Choroid plexus epithelial cell (primary cell): ENCODE data around the gene AGTRAP.

Source experiments
- DNase-seq: peaks from one replicate; pipeline ENCODE4 v3.0.0-alpha.2; 2010; ENCODE audit warnings: low read depth
- H3K4me3 ChIP-seq: 2 replicates; pipeline ENCODE4 v1.5.1; 2011; ENCODE audit warnings: low read depth, mild to moderate bottlenecking, control low read depth, low read length, moderate library complexity
- TF ChIP-seq, protein P1 (sequence below): conservative IDR thresholded peaks from 2 replicates; pipeline ENCODE4 v1.5.1; 2011; ENCODE audit warnings: low read depth, mild to moderate bottlenecking, control low read depth, inconsistent platforms, low read length, moderate library complexity

Gene AGTRAP

DNA sequence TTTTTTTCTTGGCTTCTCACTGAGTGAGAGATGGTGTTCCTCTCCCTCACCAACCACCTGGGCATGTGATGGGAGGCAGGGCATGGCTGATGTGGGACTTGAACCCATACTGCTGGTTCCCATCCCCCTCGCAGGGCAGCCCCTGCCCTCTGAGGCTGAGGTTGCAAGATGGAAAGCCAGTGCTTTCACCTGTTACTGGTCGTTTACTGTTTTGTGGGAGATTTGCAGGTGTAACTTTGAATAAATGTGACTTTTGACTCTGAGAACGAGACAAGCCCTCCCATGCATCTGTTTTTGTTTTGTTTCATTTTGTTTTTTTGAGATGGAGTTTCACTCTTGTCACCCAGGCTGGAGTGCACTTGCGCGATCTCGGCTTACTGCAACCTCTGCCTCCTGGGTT lies 47.6 kb downstream of the AGTRAP start:
- TF ChIP-seq, protein P1, sequence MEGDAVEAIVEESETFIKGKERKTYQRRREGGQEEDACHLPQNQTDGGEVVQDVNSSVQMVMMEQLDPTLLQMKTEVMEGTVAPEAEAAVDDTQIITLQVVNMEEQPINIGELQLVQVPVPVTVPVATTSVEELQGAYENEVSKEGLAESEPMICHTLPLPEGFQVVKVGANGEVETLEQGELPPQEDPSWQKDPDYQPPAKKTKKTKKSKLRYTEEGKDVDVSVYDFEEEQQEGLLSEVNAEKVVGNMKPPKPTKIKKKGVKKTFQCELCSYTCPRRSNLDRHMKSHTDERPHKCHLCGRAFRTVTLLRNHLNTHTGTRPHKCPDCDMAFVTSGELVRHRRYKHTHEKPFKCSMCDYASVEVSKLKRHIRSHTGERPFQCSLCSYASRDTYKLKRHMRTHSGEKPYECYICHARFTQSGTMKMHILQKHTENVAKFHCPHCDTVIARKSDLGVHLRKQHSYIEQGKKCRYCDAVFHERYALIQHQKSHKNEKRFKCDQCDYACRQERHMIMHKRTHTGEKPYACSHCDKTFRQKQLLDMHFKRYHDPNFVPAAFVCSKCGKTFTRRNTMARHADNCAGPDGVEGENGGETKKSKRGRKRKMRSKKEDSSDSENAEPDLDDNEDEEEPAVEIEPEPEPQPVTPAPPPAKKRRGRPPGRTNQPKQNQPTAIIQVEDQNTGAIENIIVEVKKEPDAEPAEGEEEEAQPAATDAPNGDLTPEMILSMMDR, result no peak
- no peak for DNase-seq
- H3K4me3 ChIP-seq, result no peak overlapping the region

DNA sequence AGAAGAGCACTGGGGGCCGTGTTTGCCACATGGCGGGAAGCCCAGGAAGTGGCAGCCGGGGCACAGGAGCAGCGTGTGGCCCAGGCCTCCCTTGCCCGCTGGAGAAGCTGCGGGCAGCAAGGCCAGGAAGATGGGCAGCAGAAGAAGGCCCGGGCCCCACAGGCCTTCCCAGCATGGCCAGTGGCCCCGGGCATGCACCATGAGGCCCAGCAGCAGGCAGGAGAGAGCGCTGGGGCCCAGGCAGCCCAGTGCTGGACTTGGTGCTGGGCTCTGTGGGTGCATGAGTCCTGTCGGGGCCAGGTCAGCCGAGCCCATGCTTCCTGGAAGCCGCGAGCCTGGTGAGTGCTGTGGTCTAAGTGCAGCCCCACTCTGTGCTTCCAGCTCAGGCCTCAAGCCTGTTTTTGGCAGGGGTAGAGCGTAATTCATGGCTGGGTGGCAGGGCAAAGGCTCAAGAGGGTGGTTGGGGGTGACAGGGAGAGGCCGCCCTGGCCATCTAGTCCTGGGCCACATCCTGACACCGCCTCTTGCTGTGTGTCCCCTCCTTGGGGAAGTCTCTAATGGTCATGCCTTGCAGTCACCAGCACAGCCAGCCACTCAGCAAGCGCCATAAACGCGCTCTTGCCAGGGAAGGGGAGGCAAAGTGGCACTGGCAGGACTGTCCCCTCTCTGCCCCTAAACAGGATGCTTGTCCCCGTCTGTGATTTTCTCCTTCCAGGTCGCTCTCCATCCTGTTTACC lies 48.5 kb downstream of the AGTRAP start:
- H3K4me3 ChIP-seq, result no peak overlapping the region
- TF ChIP-seq, protein P1, result no peak
- no peak for DNase-seq

GRCh38 chr1:11784993-11785769 lies 49.2 kb downstream of the AGTRAP start:
- H3K4me3 ChIP-seq, result peak overlapping the region; percentile 44
- DNase-seq, result peak; percentile 63
- TF ChIP-seq, protein P1, result peak; percentile 80

DNA sequence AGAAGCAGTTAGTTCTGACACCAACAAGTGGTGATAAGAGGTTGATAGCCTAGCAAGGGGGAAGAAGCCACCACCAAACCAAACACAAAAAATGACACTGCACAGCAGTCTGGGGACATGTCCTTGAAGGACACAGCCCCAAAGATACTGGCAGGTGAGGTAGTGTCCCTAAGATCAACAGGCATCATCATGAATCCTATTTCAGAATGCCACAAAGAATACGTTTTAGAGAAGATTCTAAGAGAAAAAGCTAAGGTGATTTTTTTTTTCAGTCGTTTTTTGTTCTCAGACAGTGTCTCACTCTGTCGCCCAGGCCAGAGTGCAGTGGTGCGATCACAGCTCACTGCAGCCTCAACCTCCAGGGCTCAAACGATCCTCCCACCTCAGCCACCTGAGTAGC lies 50.2 kb downstream of the AGTRAP start:
- TF ChIP-seq, protein P1, result no peak
- H3K4me3 ChIP-seq, result no peak overlapping the region
- DNase-seq, result no peak

GRCh38 chr1:11787251-11787803 lies 51.4 kb downstream of the AGTRAP start:
- DNase-seq, result peak; percentile 67
- TF ChIP-seq, protein P1, result no peak
- H3K4me3 ChIP-seq, result no peak overlapping the region

- no peak overlapping the region for H3K4me3 ChIP-seq
- no peak for DNase-seq
- TF ChIP-seq, protein P1, result no peak
These were observed 52.0 kb downstream of the AGTRAP start for GRCh38 chr1:11787804-11788436.
